B cell (primary cell): Measurements from ENCODE around the gene OST4.

ENCODE experiments used
- EZH2 ChIP-seq: IDR thresholded peaks from 2 replicates; pipeline ENCODE4 v1.6.1; 2012; ENCODE audit warnings: borderline replicate concordance, low read depth, mild to moderate bottlenecking, moderate library complexity, low read length; ENCODE audit not compliant: insufficient read depth, poor library complexity, severe bottlenecking
- TF ChIP-seq, protein P1 (sequence below): fragments of 200-600 bp; IDR thresholded peaks from one replicate; pipeline ENCODE4 v1.8.0; 2022; ENCODE audit warnings: antibody characterized with exemption, mild to moderate bottlenecking

DNA sequence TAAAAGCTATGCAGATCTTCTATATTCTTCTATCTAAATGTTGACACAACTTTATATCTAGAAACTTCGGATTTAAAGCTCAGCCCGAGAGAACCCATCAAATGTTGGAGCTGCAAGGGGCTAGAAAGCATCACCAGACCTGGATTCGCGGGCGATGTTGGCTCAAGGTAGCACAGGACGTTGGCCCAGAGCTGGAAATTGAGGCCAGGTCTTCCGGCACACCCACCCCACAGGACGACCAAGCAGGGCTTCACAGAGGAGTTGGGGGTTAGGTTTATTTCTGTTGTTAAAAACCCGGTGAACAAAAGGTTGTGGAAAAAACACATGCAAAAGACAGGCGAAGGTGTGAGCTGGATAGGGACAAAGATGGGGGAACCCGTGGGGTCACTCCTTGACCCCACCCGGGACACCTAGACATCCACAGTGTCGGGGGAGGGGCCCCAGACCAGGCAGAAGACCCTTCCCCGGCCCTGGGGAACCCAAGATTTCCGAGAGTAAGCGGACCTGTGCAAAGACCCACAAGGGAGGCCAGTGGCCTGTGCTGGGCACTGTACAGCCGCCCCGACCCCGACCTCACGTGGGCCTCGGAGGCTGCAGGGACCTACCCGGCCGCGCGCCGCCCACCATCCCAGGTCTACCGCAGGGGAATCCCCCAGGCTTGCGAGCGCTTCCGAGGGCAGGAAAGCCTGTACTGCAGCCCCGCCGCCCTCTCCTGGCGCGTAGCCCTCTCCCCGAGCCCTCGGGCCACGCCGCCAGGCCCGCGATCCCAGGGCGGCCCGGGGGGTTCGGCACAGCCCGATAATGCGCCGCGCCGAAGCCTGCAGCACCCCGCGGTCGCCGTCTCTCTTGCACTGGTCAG is 21.8 kb downstream of the OST4 start:
- TF ChIP-seq, protein P1, sequence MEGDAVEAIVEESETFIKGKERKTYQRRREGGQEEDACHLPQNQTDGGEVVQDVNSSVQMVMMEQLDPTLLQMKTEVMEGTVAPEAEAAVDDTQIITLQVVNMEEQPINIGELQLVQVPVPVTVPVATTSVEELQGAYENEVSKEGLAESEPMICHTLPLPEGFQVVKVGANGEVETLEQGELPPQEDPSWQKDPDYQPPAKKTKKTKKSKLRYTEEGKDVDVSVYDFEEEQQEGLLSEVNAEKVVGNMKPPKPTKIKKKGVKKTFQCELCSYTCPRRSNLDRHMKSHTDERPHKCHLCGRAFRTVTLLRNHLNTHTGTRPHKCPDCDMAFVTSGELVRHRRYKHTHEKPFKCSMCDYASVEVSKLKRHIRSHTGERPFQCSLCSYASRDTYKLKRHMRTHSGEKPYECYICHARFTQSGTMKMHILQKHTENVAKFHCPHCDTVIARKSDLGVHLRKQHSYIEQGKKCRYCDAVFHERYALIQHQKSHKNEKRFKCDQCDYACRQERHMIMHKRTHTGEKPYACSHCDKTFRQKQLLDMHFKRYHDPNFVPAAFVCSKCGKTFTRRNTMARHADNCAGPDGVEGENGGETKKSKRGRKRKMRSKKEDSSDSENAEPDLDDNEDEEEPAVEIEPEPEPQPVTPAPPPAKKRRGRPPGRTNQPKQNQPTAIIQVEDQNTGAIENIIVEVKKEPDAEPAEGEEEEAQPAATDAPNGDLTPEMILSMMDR: no peak
- TF ChIP-seq EZH2: no peak
